Activated CD8-positive, alpha-beta T cell treated with anti-CD3 and anti-CD28 coated beads for 36 hours (primary cell): ENCODE results near the gene ZNF541. TPM values are rescaled to one million over a fixed set of nuclear protein-coding genes. Genes with fewer than 3 reads are reported as not detected.
"Not testable (repeated sequence)": the region's sequence is repeated elsewhere in the genome, so short reads cannot be mapped to it uniquely, and the experiment has no call there.

Source experiments
- ATAC-seq: fragments of 200-7000 bp; cut with Tn5 transposase; one replicate; pipeline ENCODE4 v1.10.0; 2021; ENCODE audit warnings: mild to moderate bottlenecking, moderate library complexity
- CTCF ChIA-PET: fragments of 350-600 bp; sonication (Branson Sonifier 250); formaldehyde crosslinking; loops from one replicate; lab custom pipeline; 2021; ENCODE audit warnings: antibody characterized with exemption; lab: Charles Lee
- POLR2A ChIA-PET: fragments of 350-600 bp; sonication (Branson Sonifier 250); formaldehyde crosslinking; loops from one replicate; lab custom pipeline; 2021; ENCODE audit warnings: antibody characterized with exemption; lab: Charles Lee
- DNase-seq: peaks from one replicate; pipeline ENCODE4 v3.0.0-alpha.2; 2020
- H3K27ac Mint-ChIP-seq: one replicate; pipeline ENCODE4 v1.8.0; 2021; ENCODE audit warnings: mild to moderate bottlenecking, mixed read lengths
- H3K27me3 Mint-ChIP-seq: one replicate; pipeline ENCODE4 v1.8.0; 2021; ENCODE audit warnings: mixed read lengths
- H3K36me3 Mint-ChIP-seq: one replicate; pipeline ENCODE4 v1.8.0; 2021; ENCODE audit warnings: low read depth, mixed read lengths
- H3K4me1 Mint-ChIP-seq: one replicate; pipeline ENCODE4 v1.8.0; 2021; ENCODE audit warnings: low read depth, mixed read lengths
- H3K4me3 Mint-ChIP-seq: one replicate; pipeline ENCODE4 v1.8.0; 2021; ENCODE audit warnings: mild to moderate bottlenecking, moderate library complexity, mixed read lengths
- H3K9me3 Mint-ChIP-seq: one replicate; pipeline ENCODE4 v1.8.0; 2021; ENCODE audit warnings: mixed read lengths
- intact Hi-C: fragments of 100-400 bp; cut with micrococcal nuclease; formaldehyde crosslinking; loops from one replicate; pipeline ENCODE4 v1.10.0; 2022
- total RNA-seq, 2 experiments: library from RNA; stranded (reverse); gene quantifications; one replicate each; pipeline ENCODE4 v1.2.3, GENCODE V29; 2021
- TF ChIP-seq, protein P1 (sequence below): fragments of 200-600 bp; IDR thresholded peaks from one replicate; pipeline ENCODE4 v1.8.0; 2022; ENCODE audit warnings: antibody characterized with exemption, mild to moderate bottlenecking

The ZNF541 gene
- total RNA-seq, 2 experiments from 2014 or later, result 0.29 to 0.41 TPM

DNA sequence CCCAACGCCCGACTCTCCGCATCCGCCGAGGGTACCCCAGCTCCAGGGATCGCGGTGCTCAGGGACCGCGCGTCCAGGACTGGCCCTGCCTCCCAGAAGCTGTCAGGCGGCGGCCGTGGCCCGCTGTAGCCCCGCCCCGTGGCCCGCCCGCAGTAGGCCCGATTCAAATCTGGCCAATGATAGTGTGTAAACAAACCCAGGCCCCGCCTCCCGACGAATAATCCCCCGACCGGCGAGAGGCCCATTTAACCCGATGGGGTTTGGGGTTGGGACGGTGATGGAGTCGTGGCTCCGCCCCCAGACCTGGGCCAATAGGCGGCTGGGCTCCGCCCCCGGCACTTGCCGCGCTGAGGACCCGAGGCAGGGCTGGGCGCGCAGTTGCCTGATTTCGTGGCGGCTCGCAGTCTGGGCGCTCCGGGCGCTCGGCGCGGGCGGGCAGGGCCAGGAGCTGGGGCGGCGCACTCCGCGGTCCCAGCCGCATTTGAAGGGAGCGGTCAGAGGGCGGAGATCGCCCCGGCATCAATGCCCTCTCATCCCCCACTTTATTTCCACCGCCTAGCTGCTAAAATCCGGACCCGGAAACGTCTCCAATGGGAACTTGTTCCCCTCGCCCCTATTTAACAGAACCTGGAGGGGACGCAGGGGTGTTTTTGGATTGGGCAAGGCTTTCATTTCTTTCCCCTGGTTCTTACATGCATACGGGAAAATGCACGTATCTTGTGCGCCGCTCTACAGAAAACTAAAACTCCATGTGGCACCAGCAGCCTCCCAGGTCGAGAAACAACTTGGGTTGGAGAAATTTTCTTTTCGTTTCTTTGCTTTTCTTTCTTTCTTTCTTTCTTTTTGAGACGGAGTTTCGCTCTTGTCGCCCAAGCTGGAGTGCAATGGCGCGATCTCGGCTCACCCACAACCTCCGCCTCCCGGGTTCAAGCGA lies 27.6 kb upstream of the ZNF541 start:
- intact Hi-C loops, result loop anchor here (5.0 kb wide), 1 partner anchor 83 kb away; the partner anchor contains the start of gene NAPA
- ATAC-seq (peak; percentile 97), DNase-seq (peak; percentile 100)
- Mint-ChIP-seq H3K27ac (peak overlapping the region; percentile 85), H3K36me3 (no peaks in the 10 kb centered on the region), H3K4me3 (peak overlapping the region; percentile 86), H3K27me3 (no peaks in the 10 kb centered on the region), H3K9me3 (no peaks in the 10 kb centered on the region), H3K4me1 (peaks cover 28% of the 10 kb centered on the region)
- POLR2A ChIA-PET, result interaction anchor here (0.9 to 4.6 kb wide), 14 partner anchors 7 to 170 kb away, joined by 3 to 34 read pairs (median 3); partner anchors contain the start of genes KPTN and NAPA
- TF ChIP-seq, protein P1, sequence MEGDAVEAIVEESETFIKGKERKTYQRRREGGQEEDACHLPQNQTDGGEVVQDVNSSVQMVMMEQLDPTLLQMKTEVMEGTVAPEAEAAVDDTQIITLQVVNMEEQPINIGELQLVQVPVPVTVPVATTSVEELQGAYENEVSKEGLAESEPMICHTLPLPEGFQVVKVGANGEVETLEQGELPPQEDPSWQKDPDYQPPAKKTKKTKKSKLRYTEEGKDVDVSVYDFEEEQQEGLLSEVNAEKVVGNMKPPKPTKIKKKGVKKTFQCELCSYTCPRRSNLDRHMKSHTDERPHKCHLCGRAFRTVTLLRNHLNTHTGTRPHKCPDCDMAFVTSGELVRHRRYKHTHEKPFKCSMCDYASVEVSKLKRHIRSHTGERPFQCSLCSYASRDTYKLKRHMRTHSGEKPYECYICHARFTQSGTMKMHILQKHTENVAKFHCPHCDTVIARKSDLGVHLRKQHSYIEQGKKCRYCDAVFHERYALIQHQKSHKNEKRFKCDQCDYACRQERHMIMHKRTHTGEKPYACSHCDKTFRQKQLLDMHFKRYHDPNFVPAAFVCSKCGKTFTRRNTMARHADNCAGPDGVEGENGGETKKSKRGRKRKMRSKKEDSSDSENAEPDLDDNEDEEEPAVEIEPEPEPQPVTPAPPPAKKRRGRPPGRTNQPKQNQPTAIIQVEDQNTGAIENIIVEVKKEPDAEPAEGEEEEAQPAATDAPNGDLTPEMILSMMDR, result no peak
- CTCF ChIA-PET, result interaction anchor here (0.6 to 2.2 kb wide), 6 partner anchors 10 to 164 kb away, joined by 3 to 11 read pairs (median 4); partner anchors contain the start of gene NAPA

DNA sequence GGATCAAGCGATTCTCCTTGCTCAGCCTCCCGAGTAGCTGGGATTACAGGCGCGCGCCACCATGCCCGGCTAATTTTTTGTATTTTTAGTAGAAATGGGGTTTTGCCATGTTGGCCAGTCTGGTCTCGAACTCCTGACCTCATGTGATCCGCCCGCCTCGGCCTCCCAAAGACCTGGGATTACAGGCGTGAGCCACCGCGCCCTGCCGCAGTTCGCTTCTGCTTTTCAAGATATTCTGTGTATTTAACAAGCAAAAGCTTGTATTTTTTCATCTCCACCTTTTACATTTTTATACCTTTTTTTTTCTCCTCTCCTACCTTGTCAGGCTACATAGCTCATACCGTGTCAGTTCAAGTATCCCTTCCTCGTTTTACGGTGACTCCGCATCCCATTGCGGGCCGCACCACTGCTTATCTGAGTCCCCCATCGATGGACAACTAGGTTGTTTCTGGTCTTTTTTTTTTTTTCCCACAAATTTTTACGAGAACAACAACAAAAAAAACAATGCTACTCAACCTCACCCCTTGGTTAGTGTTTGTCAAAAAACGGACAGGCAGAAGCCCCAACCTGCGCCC lies 26.8 kb upstream of the ZNF541 start:
- intact Hi-C loops, result loop anchor here (5.0 kb wide), 1 partner anchor 82 kb away; the partner anchor contains the start of gene NAPA
- CTCF ChIA-PET, result interaction anchor here (1.1 to 2.2 kb wide), 3 partner anchors 11 to 100 kb away, joined by 4 to 11 read pairs (median 6); partner anchors contain the start of gene NAPA
- DNase-seq, H3K9me3 Mint-ChIP-seq, H3K36me3 Mint-ChIP-seq, ATAC-seq, H3K27me3 Mint-ChIP-seq: not testable (repeated sequence)
- Mint-ChIP-seq H3K27ac (peak overlapping the region; percentile 85), H3K4me3 (peak overlapping the region; percentile 86), H3K4me1 (peaks cover 28% of the 10 kb centered on the region)
- POLR2A ChIA-PET, result interaction anchor here (1.0 to 4.6 kb wide), 8 partner anchors 8 to 84 kb away, joined by 3 to 34 read pairs (median 6); partner anchors contain the start of gene NAPA

DNA sequence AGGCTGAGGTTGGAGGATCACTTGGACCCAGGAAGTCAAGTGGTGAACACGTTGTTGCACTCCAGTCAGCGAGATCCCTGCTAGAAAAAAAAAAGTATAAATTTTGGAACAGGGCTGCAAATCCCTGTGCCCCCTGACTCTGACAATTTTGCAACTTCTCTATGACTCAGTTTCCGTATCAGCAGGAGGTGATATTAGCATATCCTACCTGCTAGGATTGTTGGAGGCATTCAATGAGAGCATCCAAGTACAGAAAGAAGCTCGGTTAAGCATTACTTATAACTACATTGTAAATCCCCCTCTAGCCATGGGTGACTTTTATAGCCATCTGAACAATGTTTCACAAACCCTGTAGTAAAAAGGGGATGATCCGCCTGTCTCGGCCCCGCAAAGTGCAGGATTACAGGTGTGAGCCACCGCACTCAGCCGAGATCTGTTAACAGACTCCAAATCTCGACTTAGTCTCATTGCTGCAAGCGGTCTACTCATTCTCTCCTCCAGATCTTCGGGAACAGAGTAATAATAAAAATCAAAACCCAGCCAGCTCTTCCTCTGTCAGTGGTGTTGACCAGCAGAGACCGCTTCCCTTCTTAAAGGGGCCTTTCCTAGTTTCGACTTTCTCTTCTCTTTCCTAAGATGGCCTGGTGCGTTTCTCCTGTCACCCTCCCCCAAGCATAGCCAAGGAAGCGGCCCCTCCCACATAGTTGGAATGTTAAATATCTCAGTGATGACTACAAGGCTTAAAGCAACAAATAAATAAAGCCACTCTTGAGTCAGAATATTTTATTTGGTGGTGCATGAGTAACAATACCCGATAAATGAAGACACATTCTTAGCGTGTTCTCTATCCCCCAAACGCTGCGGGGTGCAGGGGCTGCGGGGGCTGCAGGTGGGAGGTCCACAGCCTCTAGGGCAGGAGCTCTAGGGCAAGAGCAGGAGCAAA lies 25.7 kb upstream of the ZNF541 start:
- Mint-ChIP-seq H3K36me3 (no peaks in the 10 kb centered on the region), H3K27ac (no peak overlapping the region), H3K4me3 (peak overlapping the region; percentile 86), H3K27me3 (no peaks in the 10 kb centered on the region), H3K9me3 (no peaks in the 10 kb centered on the region), H3K4me1 (peaks cover 19% of the 10 kb centered on the region)
- DNase-seq, result no peak
- ChIA-PET CTCF (interaction anchor here (1.1 to 2.2 kb wide), 2 partner anchors 83 to 101 kb away, joined by 4 to 11 read pairs; partner anchors contain the start of gene NAPA), POLR2A (interaction anchor here (0.6 to 4.6 kb wide), 4 partner anchors 9 to 1500 kb away, joined by 3 to 34 read pairs (median 4); no protein-coding TSS in a partner anchor)
- TF ChIP-seq, protein P1, result no peak
- intact Hi-C loops, result no loop called here
- no peak for ATAC-seq

DNA sequence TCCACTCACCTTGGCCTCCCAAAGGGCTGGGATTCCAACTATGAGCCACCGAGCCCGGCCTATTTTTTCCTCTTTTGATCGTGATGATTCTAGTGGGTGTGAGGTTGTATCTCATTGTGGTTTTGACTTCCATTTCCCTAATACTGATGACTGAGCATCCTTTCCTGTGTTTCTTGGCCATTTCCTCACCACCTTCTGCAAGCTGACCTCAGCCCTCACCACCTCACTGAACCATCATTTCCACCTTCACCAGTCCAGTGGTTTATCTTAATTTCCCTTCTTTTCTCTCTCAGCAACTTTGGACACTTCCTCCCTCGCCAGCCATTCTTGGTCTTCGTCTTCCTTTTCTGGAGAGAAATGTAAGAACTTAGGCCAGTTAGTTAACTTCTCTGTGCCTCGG lies 23.0 kb upstream of the ZNF541 start:
- TF ChIP-seq, protein P1, result no peak
- no peak for DNase-seq
- H3K27ac Mint-ChIP-seq, result peak overlapping the region; percentile 46
- H3K4me3 Mint-ChIP-seq, result no peak overlapping the region
- intact Hi-C loops, result no loop called here
- H3K4me1 Mint-ChIP-seq, result peaks cover 14% of the 10 kb centered on the region
- no peak for ATAC-seq
- CTCF ChIA-PET, result interaction anchor here (0.6 kb wide), 1 partner anchor 80 kb away, joined by 3 read pairs; no protein-coding TSS in a partner anchor
- H3K36me3 Mint-ChIP-seq, result no peaks in the 10 kb centered on the region
- no peaks in the 10 kb centered on the region for H3K27me3 Mint-ChIP-seq
- POLR2A ChIA-PET, result no interaction called here
- no peaks in the 10 kb centered on the region for H3K9me3 Mint-ChIP-seq
